GM18502 (cell line): ENCODE measurements around the gene XDH.

Experiments used
- ATAC-seq: cut with Tn5 transposase; IDR thresholded peaks from one replicate; pipeline ENCODE4 v1.9.1; 2021; ENCODE audit warnings: mild to moderate bottlenecking; ENCODE audit not compliant: unreplicated experiment, poor library complexity

Gene XDH

GRCh38 chr2:31333527-31334183 lies 80.9 kb downstream of the XDH start:
- ATAC-seq = peak; percentile 84

DNA sequence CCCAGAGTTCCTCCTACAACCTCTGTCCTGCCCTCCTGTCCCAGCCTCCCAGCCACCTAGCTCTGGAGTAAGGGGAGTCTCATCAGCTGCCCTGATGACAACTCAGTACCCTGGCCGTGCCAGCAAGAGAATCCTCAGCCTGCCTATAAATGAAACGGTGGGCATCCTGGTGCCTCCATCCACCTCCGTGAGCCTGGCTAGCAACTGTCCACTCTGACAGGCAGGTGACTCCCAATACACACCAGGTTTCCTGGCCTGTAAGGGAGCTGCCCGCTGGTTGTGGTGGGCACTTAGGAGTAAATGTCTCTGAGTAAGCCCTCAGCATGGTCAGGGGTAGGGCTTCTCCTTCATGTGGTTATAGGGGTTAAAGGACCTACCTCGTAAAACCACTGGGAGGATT lies 81.5 kb downstream of the XDH start:
- no peak for ATAC-seq

DNA sequence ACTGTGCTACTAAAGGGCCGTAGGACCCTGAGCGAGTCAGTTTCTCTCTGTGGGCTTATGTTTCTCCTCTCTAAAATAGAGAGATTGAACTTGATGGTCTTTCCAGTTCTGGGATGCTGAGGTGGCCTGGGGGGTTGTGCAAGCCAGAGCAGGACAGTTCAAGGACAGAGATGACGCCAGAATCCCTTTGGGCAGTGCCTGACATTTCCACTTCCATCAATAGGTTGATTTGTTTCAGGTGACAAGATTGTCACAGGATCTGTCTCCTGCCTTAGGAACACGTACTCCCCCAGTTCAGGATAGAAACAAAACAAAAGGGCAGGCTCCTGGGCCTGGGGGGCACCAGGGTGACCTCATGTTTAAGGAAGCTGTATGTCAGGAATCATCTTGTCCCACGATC lies 82.0 kb downstream of the XDH start:
- ATAC-seq = no peak

DNA sequence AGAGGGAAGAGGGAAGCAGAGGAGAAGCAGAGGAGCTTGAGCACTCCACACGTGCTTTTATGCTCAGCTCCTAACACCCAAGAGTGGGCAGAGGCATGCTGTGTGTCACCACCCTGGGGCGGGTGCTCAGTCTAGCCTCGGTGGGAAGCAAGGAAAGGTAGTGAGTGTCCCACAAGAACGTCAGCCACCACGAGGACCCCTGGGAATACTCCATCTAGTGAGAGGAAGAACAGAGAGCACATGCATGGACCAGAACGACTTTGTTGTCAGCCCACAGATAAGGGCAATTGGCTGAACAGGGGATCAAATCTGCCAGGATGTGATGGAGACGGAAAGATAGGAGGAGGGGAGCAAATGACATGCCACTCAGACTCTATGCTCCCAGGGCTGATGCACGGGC lies 83.4 kb downstream of the XDH start:
- ATAC-seq = no peak

GRCh38 chr2:31329081-31329625 lies 85.4 kb downstream of the XDH start:
- ATAC-seq = no peak

DNA sequence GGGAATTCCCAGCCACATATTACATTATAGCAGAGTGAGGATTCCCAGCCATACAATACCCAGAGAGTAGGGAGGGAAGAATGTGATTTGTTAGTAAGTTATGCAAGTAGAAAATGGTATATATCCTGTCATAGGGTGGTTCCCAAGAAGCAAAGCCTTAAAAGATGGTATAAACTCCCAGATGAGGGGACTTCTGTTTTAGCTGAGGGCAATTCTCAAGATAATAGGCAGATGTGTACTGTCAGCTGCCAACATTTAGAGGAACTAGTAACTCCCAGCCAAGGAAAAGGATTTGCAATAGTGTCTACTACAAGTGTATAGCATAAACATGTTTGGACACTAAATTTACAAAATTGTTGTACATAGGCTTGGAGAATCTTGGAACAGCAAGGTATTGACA lies 86.5 kb downstream of the XDH start:
- no peak for ATAC-seq

DNA sequence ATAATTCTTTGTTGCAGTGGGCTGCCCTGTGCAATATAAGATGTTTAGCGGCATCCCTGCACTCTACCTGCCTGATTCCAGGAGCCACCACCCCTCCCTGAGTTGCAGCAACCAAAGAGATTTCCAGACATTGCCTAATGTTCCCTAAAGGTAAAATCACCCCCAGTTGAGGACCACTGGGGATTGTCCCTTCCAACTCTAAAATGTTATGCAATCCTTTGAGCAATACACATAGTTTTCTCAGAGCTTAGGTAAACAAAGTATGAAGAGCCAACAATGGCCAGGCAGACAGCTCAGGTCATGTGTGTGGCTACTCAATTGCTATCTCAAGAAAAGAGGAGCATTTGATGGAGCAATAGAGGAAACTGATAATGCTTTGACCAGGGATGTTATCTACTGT lies 87.0 kb downstream of the XDH start:
- no peak for ATAC-seq

GRCh38 chr2:31324016-31324633 lies 90.4 kb downstream of the XDH start:
- ATAC-seq = peak; percentile 85

DNA sequence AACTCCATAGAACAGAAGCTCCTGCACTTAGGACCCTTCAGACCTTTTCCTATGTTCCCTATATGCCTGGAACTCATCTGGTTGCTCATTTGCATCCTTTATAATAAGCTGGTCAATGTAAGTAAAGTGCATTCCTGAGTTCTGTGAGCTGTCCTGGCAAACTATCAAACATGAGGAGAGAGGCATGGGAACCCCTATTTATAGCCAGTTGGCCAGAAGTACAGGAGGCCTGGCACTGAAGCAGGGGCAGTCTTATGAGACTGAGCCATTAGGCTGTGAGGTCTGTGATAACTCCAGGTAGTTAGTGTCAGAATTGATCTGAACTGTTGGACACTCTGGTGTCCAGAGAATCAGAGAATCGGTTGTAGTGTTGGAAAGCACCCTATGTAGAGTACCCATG lies 92.2 kb downstream of the XDH start:
- no peak for ATAC-seq

DNA sequence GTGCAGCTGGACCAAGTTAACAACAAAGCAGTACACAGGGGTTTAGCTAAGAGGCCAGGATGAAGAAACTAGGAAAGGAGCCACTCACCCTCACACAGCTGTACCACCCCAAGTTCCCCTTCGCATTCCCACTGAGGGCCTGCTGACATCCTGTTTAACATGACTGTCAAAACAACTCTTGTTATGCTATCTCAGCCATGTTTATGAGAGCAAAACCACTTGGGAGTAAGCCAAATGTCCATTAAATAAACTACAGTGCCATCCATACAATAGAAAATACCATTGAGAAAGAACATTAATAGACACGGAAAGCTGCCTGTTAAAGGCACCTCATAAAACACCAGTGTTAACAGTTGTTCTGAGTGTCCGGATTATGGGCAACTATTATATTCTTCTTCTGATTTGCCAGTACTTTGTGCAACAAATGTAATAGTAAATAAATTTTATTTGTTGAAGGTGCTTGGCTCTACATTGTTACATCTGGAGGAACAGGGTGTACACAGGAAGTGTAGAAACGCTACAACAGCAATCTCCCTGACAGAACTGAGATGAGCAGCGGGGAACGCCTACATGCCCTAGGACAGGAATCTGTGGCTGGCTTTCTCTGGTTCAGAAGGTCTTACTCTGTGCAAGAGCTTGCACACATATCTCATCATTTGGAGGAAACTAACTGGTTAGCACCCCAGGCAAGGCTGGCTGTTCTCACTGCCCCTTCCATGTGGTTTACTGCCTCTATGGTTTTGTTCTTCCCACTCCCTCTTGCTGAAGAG lies 95.0 kb downstream of the XDH start:
- peak; percentile 70 for ATAC-seq

- ATAC-seq = peak; percentile 78
Observed at GRCh38 chr2:31318361-31319336, 95.9 kb downstream of the XDH start.

DNA sequence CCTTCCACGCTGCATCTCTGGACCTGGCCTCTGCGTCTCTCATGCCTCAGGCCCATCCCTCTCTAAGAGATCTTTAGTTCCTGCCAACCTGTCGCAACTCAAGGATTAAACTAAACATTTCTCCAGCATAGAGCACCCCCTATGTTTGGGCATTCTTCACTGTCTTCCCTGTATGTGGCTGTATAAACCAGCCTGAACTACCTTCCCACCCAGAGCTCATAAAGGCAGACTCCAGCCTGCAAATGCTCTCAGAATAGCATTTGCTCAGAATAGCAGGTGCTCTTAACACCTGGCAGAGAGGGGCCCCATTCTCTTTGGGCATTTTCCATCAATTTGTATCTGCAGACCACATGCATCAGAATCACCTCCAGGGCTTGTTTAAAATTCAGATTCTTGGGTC lies 97.1 kb downstream of the XDH start:
- no peak for ATAC-seq

GRCh38 chr2:31314761-31315160 lies 99.8 kb downstream of the XDH start:
- no peak for ATAC-seq

- ATAC-seq = no peak
Observed at GRCh38 chr2:31312898-31313297, 101.6 kb downstream of the XDH start.

DNA sequence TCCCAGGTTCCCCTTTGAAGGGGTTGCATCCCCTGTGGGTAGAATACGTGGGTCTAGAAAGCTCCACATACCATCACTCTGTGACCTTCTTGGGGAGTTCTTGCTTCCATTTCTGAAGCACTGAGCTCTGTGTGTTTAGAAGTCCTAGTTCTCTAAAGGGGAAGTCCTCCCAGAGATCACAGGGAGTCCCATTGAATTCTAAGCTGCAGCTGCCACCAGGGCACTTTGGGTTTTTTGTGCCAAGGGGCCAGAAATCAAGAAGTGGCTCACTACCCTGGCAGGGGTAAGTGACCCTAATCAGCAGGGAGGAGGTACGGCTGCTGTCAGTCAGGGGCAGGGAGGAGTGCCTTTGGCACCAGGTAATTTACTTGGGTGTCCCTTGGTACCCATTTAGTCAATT lies 109.7 kb downstream of the XDH start:
- no peak for ATAC-seq

GRCh38 chr2:31302940-31303563 lies 111.5 kb downstream of the XDH start:
- no peak for ATAC-seq

DNA sequence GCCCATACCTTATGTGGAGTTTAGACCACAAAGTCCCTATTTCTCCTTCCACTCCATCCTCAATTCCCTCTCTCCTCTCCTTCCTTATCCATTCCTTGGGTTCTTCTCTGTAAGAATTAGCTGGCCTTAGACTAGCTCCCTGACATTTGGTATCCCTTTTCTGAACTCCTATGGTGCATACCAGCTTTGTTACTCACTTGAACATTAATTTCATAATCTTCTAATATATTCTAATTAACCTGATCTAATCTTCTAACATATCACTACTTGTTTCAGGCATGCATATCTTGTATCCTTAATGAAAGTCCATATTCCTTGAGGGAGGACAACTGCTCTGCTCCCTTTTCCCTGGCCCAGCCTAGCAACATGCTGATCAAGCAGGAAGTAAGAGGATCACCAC lies 114.2 kb downstream of the XDH start:
- no peak for ATAC-seq

DNA sequence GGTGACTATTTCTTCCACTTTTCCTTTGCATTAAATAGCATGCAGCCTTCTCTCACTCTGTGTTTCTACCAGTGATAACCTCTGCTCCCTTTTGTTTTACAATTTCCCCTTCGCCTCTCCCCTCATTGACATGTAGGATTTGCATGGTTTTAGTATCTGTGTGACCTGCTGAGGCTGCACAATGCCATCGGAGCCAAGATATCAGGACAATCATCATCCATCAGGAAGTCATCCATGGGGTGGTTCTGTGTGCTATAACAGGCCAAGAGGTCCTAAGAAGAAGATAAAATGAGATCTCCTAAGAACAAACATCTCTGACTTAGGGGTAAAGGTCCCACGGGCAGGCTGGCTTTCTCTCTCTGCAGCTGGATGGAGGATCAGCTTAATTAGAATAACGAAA lies 115.0 kb downstream of the XDH start:
- ATAC-seq = no peak

- ATAC-seq = no peak
Observed at GRCh38 chr2:31297751-31298150, 116.8 kb downstream of the XDH start.
